NCI-H1694 treated with DMSO at 0.1 percent for 48 hours (cell line): ENCODE results near the gene CDC20.

Experiments
- DNase-seq: peaks from one replicate; lab custom pipeline; 2025; lab: John Stamatoyannopoulos, UW

The CDC20 gene

DNA sequence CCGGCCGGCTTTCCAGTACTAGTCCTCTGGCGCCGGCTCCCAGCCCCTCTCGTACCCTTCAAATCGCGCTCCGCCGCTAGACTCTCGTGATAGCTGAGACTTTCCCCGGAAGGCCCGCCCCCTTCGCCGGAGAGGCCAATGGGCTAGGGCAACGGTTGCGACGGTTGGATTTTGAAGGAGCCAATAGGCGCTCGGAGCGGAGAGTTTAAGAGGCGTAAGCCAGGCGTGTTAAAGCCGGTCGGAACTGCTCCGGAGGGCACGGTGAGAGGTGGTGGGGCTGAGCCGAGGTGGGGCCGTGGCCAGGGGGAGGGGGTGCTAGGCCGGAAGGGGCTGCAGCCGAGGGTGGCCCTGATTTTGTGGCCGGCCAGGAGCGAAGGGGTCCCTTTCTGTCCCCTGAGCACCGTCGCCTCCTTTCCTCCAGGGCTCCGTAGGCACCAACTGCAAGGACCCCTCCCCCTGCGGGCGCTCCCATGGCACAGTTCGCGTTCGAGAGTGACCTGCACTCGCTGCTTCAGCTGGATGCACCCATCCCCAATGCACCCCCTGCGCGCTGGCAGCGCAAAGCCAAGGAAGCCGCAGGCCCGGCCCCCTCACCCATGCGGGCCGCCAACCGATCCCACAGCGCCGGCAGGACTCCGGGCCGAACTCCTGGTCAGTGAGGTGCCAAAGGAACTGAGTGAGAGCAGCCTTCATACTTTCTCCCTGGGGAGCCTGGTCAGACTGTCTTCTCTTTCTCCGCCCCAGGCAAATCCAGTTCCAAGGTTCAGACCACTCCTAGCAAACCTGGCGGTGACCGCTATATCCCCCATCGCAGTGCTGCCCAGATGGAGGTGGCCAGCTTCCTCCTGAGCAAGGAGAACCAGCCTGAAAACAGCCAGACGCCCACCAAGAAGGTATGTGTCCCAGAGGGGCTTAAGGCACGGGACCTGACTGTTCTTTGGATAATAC, at the start of gene CDC20:
TSS of gene CDC20 (plus strand) at position 236 of the 948 bp plus-strand sequence. CDS start at position 471, 235 bp downstream.
- peak; percentile 97 for DNase-seq

DNA sequence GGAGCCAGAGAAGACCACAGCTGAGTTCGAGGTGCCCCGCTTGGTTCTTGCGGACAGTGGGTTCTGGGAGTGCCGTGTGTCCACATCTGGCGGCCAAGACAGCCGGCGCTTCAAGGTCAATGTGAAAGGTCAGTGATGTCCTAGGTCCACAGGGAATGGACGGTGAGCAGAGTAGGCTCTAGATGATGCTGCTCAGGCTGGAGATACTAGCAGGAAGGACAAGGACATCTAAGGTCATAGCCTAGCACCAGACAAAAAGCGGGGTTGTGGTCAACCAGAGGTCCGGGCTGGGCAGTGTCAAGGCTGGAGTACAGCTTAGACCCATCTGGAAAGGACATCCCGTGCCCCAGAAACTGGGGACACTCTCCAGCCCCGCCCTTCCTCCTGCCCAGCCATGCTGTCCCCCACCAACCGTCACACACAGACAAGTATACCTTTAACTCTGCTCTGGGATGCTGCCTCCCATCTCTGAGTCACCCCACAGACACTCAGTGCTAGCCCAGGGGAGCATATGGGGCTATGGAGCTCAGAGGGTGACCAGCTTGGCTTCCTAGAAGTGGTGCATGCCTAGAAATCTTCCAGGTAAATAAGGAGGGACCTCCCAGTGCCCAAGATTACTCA, 49.3 kb upstream of the CDC20 start:
- no peak for DNase-seq

GRCh38 chr1:43311521-43311920, 47.3 kb upstream of the CDC20 start:
- DNase-seq, result no peak

GRCh38 chr1:43312212-43312623, 46.6 kb upstream of the CDC20 start:
- no peak for DNase-seq

DNA sequence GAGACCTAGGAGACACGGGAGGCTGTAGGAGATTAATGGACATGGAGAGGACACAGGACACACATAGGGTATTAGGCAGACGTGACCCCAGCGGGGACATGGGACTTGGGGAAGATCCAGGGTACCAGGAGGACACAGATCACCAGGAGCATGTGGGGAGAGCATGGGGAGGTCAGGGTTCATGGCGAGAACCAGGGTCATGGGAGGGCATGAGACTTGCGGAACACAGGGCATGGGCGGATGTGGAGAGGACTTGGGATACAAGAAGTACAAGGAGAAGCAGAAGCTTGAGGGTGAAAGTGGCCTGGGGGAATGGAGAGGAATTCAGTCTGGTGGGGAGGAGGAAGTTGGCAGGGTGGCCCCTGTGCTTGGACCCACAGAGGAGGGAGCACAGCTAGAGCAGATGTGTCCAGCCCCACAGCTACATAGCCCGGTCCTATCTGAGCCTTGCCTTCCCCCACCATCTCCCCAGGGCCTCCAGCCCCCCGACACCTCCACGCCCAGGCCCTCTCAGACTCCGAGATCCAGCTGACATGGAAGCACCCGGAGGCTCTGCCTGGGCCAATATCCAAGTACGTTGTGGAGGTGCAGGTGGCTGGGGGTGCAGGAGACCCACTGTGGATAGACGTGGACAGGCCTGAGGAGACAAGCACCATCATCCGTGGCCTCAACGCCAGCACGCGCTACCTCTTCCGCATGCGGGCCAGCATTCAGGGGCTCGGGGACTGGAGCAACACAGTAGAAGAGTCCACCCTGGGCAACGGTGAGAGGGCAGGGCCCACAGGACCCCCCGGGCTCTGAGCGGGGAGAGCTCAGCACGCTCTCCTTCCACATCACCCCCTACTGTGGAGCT, 45.9 kb upstream of the CDC20 start:
- DNase-seq, result no peak

- DNase-seq, result no peak
Measured at GRCh38 chr1:43313771-43314170, 45.0 kb upstream of the CDC20 start.

GRCh38 chr1:43314233-43314632, 44.5 kb upstream of the CDC20 start:
- DNase-seq, result no peak

GRCh38 chr1:43315481-43315880, 43.3 kb upstream of the CDC20 start:
- no peak for DNase-seq

- no peak for DNase-seq
Measured at GRCh38 chr1:43315963-43316737, 42.6 kb upstream of the CDC20 start.

- no peak for DNase-seq
Measured at GRCh38 chr1:43316738-43317520, 41.9 kb upstream of the CDC20 start.

- DNase-seq, result peak; percentile 77
Measured at GRCh38 chr1:43317817-43318471, 40.8 kb upstream of the CDC20 start.

- no peak for DNase-seq
Measured at GRCh38 chr1:43318831-43319230, 40.0 kb upstream of the CDC20 start.

GRCh38 chr1:43319288-43319687, 39.5 kb upstream of the CDC20 start:
- no peak for DNase-seq

GRCh38 chr1:43319766-43320165, 39.0 kb upstream of the CDC20 start:
- DNase-seq, result no peak

DNA sequence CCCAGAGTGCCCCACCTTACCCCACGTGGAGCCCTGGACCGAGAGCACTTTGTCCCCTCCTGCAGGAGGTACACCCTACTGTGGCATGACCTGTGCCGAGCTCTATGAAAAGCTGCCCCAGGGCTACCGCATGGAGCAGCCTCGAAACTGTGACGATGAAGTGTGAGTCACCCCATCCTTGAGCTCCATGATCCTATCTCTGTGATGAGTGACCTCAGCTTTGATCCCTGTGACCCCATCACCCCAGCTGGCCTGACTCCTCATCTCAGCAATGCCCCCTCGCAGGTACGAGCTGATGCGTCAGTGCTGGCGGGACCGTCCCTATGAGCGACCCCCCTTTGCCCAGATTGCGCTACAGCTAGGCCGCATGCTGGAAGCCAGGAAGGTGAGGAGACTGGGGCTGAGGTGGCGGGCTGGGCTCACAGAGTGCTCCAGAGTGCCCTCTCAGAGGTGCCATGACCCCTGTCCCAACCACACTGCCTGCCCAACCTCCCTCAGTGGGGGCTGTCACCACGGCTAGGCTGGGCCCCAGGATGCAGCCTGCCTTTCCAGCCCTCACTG, 37.4 kb upstream of the CDC20 start:
- DNase-seq, result no peak

- DNase-seq, result no peak
Measured at GRCh38 chr1:43322506-43322905, 36.3 kb upstream of the CDC20 start.

- DNase-seq, result no peak
Measured at GRCh38 chr1:43324810-43325209, 34.0 kb upstream of the CDC20 start.

GRCh38 chr1:43325381-43325780, 33.4 kb upstream of the CDC20 start:
- no peak for DNase-seq

- DNase-seq, result no peak
Measured at GRCh38 chr1:43327549-43328292, 31.1 kb upstream of the CDC20 start.
